ENCODE data around the gene ATPAF2.

ATPAF2 gene

GRCh38 chr17:18038149-18038850 is 668 bp downstream of the ATPAF2 start:
- no peak for FAIRE-seq

GRCh38 chr17:18037486-18037885 is 1.5 kb downstream of the ATPAF2 start:
- FAIRE-seq: no peak

- FAIRE-seq: no peak
These were observed 3.3 kb downstream of the ATPAF2 start for GRCh38 chr17:18035704-18036103.

GRCh38 chr17:18033442-18034099 is 5.4 kb downstream of the ATPAF2 start:
- no peak for FAIRE-seq

- no peak for FAIRE-seq
These were observed 7.0 kb downstream of the ATPAF2 start for GRCh38 chr17:18031955-18032354.

GRCh38 chr17:18028952-18029540 is 9.9 kb downstream of the ATPAF2 start:
- FAIRE-seq: no peak

- FAIRE-seq: no peak
These were observed 10.6 kb downstream of the ATPAF2 start for GRCh38 chr17:18028114-18028951.

GRCh38 chr17:18027280-18027679 is 11.7 kb downstream of the ATPAF2 start:
- no peak for FAIRE-seq

GRCh38 chr17:18025945-18026776 is 12.8 kb downstream of the ATPAF2 start:
- FAIRE-seq: no peak

- no peak for FAIRE-seq
These were observed 13.6 kb downstream of the ATPAF2 start for GRCh38 chr17:18025241-18025944.

- no peak for FAIRE-seq
These were observed 17.6 kb downstream of the ATPAF2 start for GRCh38 chr17:18021372-18021771.

GRCh38 chr17:18020971-18021370 is 18.0 kb downstream of the ATPAF2 start:
- FAIRE-seq: no peak

GRCh38 chr17:18019838-18020154 is 19.2 kb downstream of the ATPAF2 start:
- no peak for FAIRE-seq

- no peak for FAIRE-seq
These were observed 20.5 kb downstream of the ATPAF2 start for GRCh38 chr17:18018411-18018921.

- FAIRE-seq: no peak
These were observed 21.0 kb downstream of the ATPAF2 start for GRCh38 chr17:18017958-18018357.

GRCh38 chr17:18016426-18016825 is 22.5 kb downstream of the ATPAF2 start:
- no peak for FAIRE-seq

- FAIRE-seq: no peak
These were observed 23.4 kb downstream of the ATPAF2 start for GRCh38 chr17:18015593-18015992.

GRCh38 chr17:18014006-18014405 is 25.0 kb downstream of the ATPAF2 start:
- no peak for FAIRE-seq

GRCh38 chr17:18011286-18011685 is 27.7 kb downstream of the ATPAF2 start:
- no peak for FAIRE-seq

GRCh38 chr17:18009609-18010420 is 29.2 kb downstream of the ATPAF2 start:
- no peak for FAIRE-seq

Data from colon (tissue), 2 donors.